Adrenal gland (tissue), 12 donors: ENCODE results near the gene ATF2. TPM values are rescaled to one million over a fixed set of nuclear protein-coding genes. Genes with fewer than 3 reads are reported as not detected.
"Not testable (repeated sequence)": the region's sequence is repeated elsewhere in the genome, so short reads cannot be mapped to it uniquely, and the experiment has no call there.

Experiments used
- DNase-seq, 7 donors: peaks; one replicate each; pipeline ENCODE4 v3.0.0-alpha.2; 2019 to 2020
- H3K27ac ChIP-seq, 5 donors: fragments of 200-600 bp; sonication (generic) in 4 of 5; 1 replicate in 3 of 5; 2 replicates in 2 of 5; pipeline versions ENCODE4 v1.5.1 to v1.8.0; 2016 to 2020; ENCODE audit warnings: mild to moderate bottlenecking in 1 of 5
- H3K27me3 ChIP-seq: fragments of 200-600 bp; 2 replicates; pipeline ENCODE4 v1.8.0; 2021
- H3K36me3 ChIP-seq, 2 donors: fragments of 200-600 bp; replicated peaks in 1 of 2; 1 replicate in 1 of 2; 2 replicates in 1 of 2; pipeline versions ENCODE4 v1.5.1 to v1.8.0; 2018 to 2022
- H3K4me1 ChIP-seq, 2 donors: fragments of 200-600 bp; replicated peaks in 1 of 2; 1 replicate in 1 of 2; 2 replicates in 1 of 2; pipeline versions ENCODE4 v1.5.1 to v1.8.0; 2018 to 2021
- H3K4me3 ChIP-seq, 4 donors: fragments of 200-600 bp; sonication (generic) in 3 of 4; one replicate each; pipeline ENCODE4 v1.5.1; 2016 to 2018
- H3K9me3 ChIP-seq, 3 donors: fragments of 200-600 bp; sonication (generic) in 1 of 3; replicated peaks in 1 of 3; 1 replicate in 2 of 3; 2 replicates in 1 of 3; pipeline versions ENCODE4 v1.5.1 to v1.8.0; 2016 to 2021
- POLR2A ChIP-seq, 2 donors: fragments of 450-650 bp; IDR thresholded peaks; one replicate each; pipeline ENCODE4 v1.6.1; 2017; ENCODE audit warnings: antibody characterized with exemption in 2 of 2, mild to moderate bottlenecking in 2 of 2, moderate library complexity in 1 of 2
- WGBS, 4 donors: extraction: QIAGEN DNeasy Blood & Tissue Kit in 2 of 4; methylation state at CpG; one replicate each; pipeline versions ENCODE4 v1.1.5 to v1.1.7; 2013 to 2017; 5-methylcytosine and 5-hydroxymethylcytosine counted together
- intact Hi-C, 2 donors: fragments of 100-400 bp; cut with DNase I; formaldehyde crosslinking; loops; one replicate each; pipeline versions ENCODE4 v1.14.1 to v1.15.0; 2022 to 2023
- polyA plus RNA-seq, 3 donors: library from polyadenylated mRNA; stranded (reverse); fragments of 200-250 nt in 2 of 3; fragments of 350-450 nt in 1 of 3; fragmentation: Illumina TruSeq in 1 of 3; extraction: RNeasy Lipid Tissue Mini Kit (QIAGEN cat#74804) in 1 of 3; gene quantifications; one replicate each; pipeline ENCODE4 v1.2.3, GENCODE V29; 2013 to 2014
- total RNA-seq, 9 donors: library from RNA; depleted of rRNA in 4 of 9; stranded (reverse); fragments of >200 nt in 4 of 9; fragments of 120-200 nt in 1 of 9; fragmentation: NEBNext Ultra II Directional in 1 of 9; extraction: Animal tissue kit (Norgen Biotek cat#: 25700) in 1 of 9; gene quantifications; one replicate each; pipeline versions ENCODE4 v1.1.0 to v1.2.4, GENCODE V29; 2013 to 2023
- TF ChIP-seq, protein P1 (sequence below), 6 experiments: fragments of 450-650 bp in 4 of 6; fragments of 200-600 bp in 2 of 6; sonication (generic) in 1 of 6; IDR thresholded peaks; 1 replicate in 5 of 6; 2 replicates in 1 of 6; pipeline versions ENCODE4 v1.5.1 to v1.8.0; 2016 to 2021; ENCODE audit warnings: antibody characterized with exemption in 6 of 6, mild to moderate bottlenecking in 2 of 6, moderate library complexity in 1 of 6
- donor health status: healthy with polysubstance abuse.
- donor health status: Bipolar disorder and iron deficiency.
- donor health status: DM: yes; HTN: yes; CAD: no.
- donor health status: DM: no; HTN: no; CAD: no.
- donor health status: DM: no; HTN: no; CAD: no.
- donor health status: DM: yes; HTN: yes; CAD: no.

Gene ATF2
- total and polyA plus RNA-seq, 12 donors: 16.5 to 60.1 (median 51.4) TPM

GRCh38 chr2:175103191-175103590 is 64.8 kb downstream of the ATF2 start:
- intact Hi-C loops: no loop called here

DNA sequence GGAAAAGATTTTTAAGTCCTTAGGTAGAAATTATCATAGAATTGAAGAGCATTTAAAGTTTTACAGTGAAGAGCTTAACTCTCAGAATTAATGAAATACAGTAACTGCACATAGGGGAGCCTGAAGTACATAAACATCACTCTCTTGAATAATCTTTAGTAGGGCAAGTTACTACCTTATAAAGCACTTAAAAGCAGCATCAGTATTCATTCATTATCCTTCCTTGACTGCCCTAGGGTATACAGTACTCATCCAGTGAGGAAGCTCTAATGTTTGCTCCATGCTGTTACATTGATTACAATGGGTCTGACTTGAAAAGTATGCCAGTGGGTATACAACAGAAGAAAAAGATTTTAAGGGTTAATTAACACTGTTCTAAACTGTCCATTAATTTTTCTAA is 66.5 kb downstream of the ATF2 start:
- no peak for TF ChIP-seq POLR2A (IDR thresholded peaks at IDR 0.05)
- TF ChIP-seq, protein P1, sequence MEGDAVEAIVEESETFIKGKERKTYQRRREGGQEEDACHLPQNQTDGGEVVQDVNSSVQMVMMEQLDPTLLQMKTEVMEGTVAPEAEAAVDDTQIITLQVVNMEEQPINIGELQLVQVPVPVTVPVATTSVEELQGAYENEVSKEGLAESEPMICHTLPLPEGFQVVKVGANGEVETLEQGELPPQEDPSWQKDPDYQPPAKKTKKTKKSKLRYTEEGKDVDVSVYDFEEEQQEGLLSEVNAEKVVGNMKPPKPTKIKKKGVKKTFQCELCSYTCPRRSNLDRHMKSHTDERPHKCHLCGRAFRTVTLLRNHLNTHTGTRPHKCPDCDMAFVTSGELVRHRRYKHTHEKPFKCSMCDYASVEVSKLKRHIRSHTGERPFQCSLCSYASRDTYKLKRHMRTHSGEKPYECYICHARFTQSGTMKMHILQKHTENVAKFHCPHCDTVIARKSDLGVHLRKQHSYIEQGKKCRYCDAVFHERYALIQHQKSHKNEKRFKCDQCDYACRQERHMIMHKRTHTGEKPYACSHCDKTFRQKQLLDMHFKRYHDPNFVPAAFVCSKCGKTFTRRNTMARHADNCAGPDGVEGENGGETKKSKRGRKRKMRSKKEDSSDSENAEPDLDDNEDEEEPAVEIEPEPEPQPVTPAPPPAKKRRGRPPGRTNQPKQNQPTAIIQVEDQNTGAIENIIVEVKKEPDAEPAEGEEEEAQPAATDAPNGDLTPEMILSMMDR (IDR thresholded peaks at IDR 0.05): no peak
- H3K9me3 ChIP-seq: no peaks in the 10 kb centered on the region
- DNase-seq: no peak
- H3K36me3 ChIP-seq: peaks cover 0 to 7% of the 10 kb centered on the region in 2 donors
- intact Hi-C loops: no loop called here
- H3K4me3 ChIP-seq: no peak overlapping the region
- H3K27ac ChIP-seq: no peak overlapping the region
- H3K27me3 ChIP-seq: no peaks in the 10 kb centered on the region
- no peaks in the 10 kb centered on the region for H3K4me1 ChIP-seq

More at GRCh38 chr2:175103191-175103590, 64.8 kb downstream of the ATF2 start:
- TF ChIP-seq, protein P1 (IDR thresholded peaks at IDR 0.05): no peak
- TF ChIP-seq POLR2A (IDR thresholded peaks at IDR 0.05): no peak
- Histone ChIP-seq H3K4me1 (no peaks in the 10 kb centered on the region), H3K9me3 (no peaks in the 10 kb centered on the region), H3K36me3 (no peaks in the 10 kb centered on the region), H3K27ac (no peak overlapping the region), H3K4me3 (no peak overlapping the region), H3K27me3 (no peaks in the 10 kb centered on the region)
- DNase-seq: no peak
- 75 to 98% (median 91%) methylated on average over 1 of the region's 1 CpG for WGBS, 4 donors

- DNase-seq: no peak
- Histone ChIP-seq H3K27ac (no peak overlapping the region), H3K36me3 (peaks cover 0 to 7% of the 10 kb centered on the region in 2 donors), H3K9me3 (no peaks in the 10 kb centered on the region), H3K27me3 (no peaks in the 10 kb centered on the region), H3K4me3 (no peak overlapping the region), H3K4me1 (no peaks in the 10 kb centered on the region)
- intact Hi-C loops: no loop called here
- WGBS, 4 donors: 88 to 94% (median 92%) methylated on average over 5 of the region's 5 CpGs
- no peak for TF ChIP-seq POLR2A (IDR thresholded peaks at IDR 0.05)
- TF ChIP-seq, protein P1 (IDR thresholded peaks at IDR 0.05): no peak
Measured at GRCh38 chr2:175097297-175097696, 70.7 kb downstream of the ATF2 start.

DNA sequence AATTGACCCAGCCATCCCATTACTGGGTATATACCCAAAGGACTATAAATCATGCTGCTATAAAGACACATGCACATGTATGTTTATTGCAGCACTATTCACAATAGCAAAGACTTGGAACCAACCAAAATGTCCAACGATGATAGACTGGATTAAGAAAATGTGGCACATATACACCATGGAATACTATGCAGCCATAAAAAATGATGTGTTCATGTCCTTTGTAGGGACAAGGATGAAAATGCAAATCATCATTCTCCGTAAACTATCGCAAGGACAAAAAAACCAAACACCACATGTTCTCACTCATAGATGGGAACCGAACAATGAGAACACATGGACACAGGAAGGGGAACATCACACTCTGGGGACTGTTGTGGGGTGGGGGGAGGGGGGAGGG is 83.9 kb downstream of the ATF2 start:
- H3K4me1 ChIP-seq, H3K9me3 ChIP-seq, DNase-seq, H3K27me3 ChIP-seq, intact Hi-C loops, H3K4me3 ChIP-seq, H3K27ac ChIP-seq: not testable (repeated sequence)
- 88 to 96% (median 95%) methylated on average over 4 of the region's 4 CpGs for WGBS, 4 donors
- H3K36me3 ChIP-seq: peaks cover 0 to 16% of the 10 kb centered on the region in 2 donors

GRCh38 chr2:175080479-175080878 is 87.5 kb downstream of the ATF2 start:
- intact Hi-C loops: no loop called here
- H3K9me3 ChIP-seq: no peaks in the 10 kb centered on the region
- H3K4me1 ChIP-seq: no peaks in the 10 kb centered on the region
- no peak for TF ChIP-seq POLR2A (IDR thresholded peaks at IDR 0.05)
- TF ChIP-seq, protein P1 (IDR thresholded peaks at IDR 0.05): no peak
- 88 to 94% (median 94%) methylated on average over 3 of the region's 3 CpGs for WGBS, 4 donors
- no peak overlapping the region for H3K27ac ChIP-seq
- H3K36me3 ChIP-seq: peaks cover 0 to 26% of the 10 kb centered on the region in 2 donors
- DNase-seq: no peak
- H3K27me3 ChIP-seq: no peaks in the 10 kb centered on the region
- no peak overlapping the region for H3K4me3 ChIP-seq
